GM19467 (cell line): Measurements from ENCODE around the gene SBNO2.

Experiments
- ATAC-seq: cut with Tn5 transposase; IDR thresholded peaks from one replicate; pipeline ENCODE4 v1.9.1; 2021; ENCODE audit warnings: mild to moderate bottlenecking, moderate library complexity; ENCODE audit not compliant: unreplicated experiment

SBNO2 gene

GRCh38 chr19:1063909-1064660, 110.0 kb downstream of the SBNO2 start:
- ATAC-seq: no peak

- no peak for ATAC-seq
Observed at GRCh38 chr19:1063030-1063908, 110.8 kb downstream of the SBNO2 start.

GRCh38 chr19:1062387-1063029, 111.6 kb downstream of the SBNO2 start:
- ATAC-seq: no peak

GRCh38 chr19:1061987-1062386, 112.1 kb downstream of the SBNO2 start:
- ATAC-seq: no peak

- no peak for ATAC-seq
Observed at GRCh38 chr19:1060689-1061088, 113.4 kb downstream of the SBNO2 start.

- ATAC-seq: no peak
Observed at GRCh38 chr19:1058112-1058511, 116.0 kb downstream of the SBNO2 start.
